BLaER1 (cell line): ENCODE measurements around the gene TLK1.

ENCODE experiments used
- H3K27ac ChIP-seq: shearing (Covaris generic); formaldehyde crosslinking; 2 replicates; pipeline ENCODE4 v1.8.1; 2022
- H3K27me3 ChIP-seq: shearing (Covaris generic); formaldehyde crosslinking; 2 replicates; pipeline ENCODE4 v1.8.1; 2022
- H3K36me3 ChIP-seq: shearing (Covaris generic); formaldehyde crosslinking; 2 replicates; pipeline ENCODE4 v1.8.1; 2022
- H3K4me1 ChIP-seq: shearing (Covaris generic); formaldehyde crosslinking; 2 replicates; pipeline ENCODE4 v1.8.1; 2022
- H3K4me2 ChIP-seq: shearing (Covaris generic); formaldehyde crosslinking; 2 replicates; pipeline ENCODE4 v1.8.1; 2022
- H3K4me3 ChIP-seq: shearing (Covaris generic); formaldehyde crosslinking; 2 replicates; pipeline ENCODE4 v1.8.1; 2022
- H3K9ac ChIP-seq: shearing (Covaris generic); formaldehyde crosslinking; 2 replicates; pipeline ENCODE4 v1.8.1; 2022
- H3K9me3 ChIP-seq: shearing (Covaris generic); formaldehyde crosslinking; 2 replicates; pipeline ENCODE4 v1.8.1; 2022
- H4K20me1 ChIP-seq: shearing (Covaris generic); formaldehyde crosslinking; 2 replicates; pipeline ENCODE4 v1.8.1; 2022
- Cebpa-rat ChIP-seq: shearing (Covaris generic); IDR thresholded peaks from 2 replicates; pipeline ENCODE4 v1.8.1; 2022

Gene TLK1

DNA sequence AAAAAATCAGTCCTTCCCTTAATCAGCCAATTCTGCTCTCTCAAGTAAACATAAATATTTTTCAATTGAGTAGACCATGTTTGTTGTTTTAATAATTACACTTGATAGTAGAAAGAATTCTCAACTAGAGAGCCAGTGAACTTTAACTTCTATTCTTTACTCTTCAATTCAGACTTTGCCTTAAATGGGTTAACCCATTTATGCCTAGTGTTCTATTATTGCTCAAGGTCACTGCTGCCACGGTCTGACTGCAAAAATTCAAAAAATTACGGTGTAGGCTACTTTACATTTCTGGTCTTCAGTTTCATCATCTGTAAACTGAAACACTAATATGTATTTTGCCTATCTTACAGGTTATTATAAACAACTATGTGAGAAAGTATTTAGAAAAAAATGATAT is 103.1 kb downstream of the TLK1 start:
- TF ChIP-seq Cebpa-rat, result no peak
- H4K20me1 ChIP-seq, result no peaks in the 10 kb centered on the region
- no peaks in the 10 kb centered on the region for H3K9me3 ChIP-seq
- H3K4me3 ChIP-seq, result no peak overlapping the region
- no peaks in the 10 kb centered on the region for H3K27me3 ChIP-seq
- peaks cover 72% of the 10 kb centered on the region for H3K36me3 ChIP-seq
- no peak overlapping the region for H3K27ac ChIP-seq
- no peak overlapping the region for H3K4me2 ChIP-seq
- no peaks in the 10 kb centered on the region for H3K4me1 ChIP-seq
- no peak overlapping the region for H3K9ac ChIP-seq

DNA sequence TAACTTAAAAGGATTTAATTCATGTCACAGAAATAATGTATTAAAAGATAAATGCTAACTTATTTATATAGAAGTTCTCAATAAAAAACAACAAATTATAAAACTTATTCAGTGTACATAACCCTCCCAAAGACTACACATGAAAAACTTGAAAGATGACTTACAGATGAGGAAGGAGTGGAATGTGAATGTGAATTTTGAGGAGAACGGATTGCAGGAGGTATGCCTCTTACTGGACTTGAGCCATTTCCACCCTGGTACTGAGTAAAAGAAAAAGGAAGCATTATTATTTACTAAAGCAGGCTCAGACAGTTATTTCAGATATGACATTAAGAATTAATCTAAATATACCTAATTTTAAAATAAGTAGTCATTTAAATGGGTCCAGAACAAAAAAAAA is 104.4 kb downstream of the TLK1 start:
- Histone ChIP-seq H3K4me1 (no peaks in the 10 kb centered on the region), H3K9me3 (no peaks in the 10 kb centered on the region), H3K9ac (no peak overlapping the region), H3K4me2 (no peak overlapping the region), H4K20me1 (no peaks in the 10 kb centered on the region), H3K36me3 (peaks cover 75% of the 10 kb centered on the region), H3K4me3 (no peak overlapping the region), H3K27ac (no peak overlapping the region), H3K27me3 (no peaks in the 10 kb centered on the region)
- no peak for TF ChIP-seq Cebpa-rat

DNA sequence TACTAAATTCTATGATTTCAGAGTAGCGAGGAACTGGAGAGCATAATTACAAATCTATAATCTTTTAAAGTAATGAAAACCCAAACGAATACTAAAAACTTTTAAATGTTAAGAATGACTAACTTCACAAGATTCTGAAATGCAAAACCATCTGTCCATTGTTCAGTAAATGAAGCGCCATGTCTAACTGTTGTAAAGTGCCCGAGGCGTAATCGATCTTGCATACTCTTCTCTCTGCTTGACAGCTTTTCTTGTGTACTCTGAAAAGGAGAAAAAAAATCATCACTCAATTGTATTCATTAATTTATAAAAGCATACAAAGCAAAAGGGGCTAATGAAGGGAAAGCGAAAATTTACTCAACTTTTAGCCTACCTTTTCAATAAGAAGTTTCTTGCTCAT is 111.0 kb downstream of the TLK1 start:
- Histone ChIP-seq H3K27ac (no peak overlapping the region), H4K20me1 (no peaks in the 10 kb centered on the region), H3K4me2 (no peak overlapping the region), H3K9ac (no peak overlapping the region), H3K27me3 (no peaks in the 10 kb centered on the region), H3K4me3 (no peak overlapping the region), H3K36me3 (peaks cover 83% of the 10 kb centered on the region), H3K4me1 (no peaks in the 10 kb centered on the region), H3K9me3 (no peaks in the 10 kb centered on the region)
- no peak for TF ChIP-seq Cebpa-rat

DNA sequence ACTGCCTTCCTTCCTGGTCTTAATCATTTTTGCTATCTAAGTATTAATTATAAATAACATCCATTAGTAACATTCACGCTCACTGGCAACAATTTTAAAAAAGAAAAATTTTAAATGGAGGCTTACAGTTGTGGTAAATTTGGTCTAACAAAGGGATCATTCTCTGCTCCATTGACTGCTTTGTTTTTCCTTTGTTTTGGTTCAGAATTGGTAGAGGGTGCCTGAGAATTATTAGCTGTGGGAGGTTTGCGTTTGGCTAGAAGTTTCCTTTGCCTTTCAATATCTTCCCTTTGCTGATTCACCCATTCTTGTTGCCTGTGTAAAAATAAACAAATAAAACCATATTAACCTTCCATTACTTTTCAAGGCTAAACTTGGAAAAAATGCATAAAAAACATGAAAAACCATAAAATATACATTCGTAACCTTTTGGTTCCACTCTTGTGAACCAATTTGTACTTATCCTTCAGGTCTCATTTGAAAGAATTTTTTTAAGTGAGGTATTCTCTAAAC is 114.6 kb downstream of the TLK1 start:
- peaks cover 86% of the 10 kb centered on the region for H3K36me3 ChIP-seq
- no peaks in the 10 kb centered on the region for H3K4me1 ChIP-seq
- no peak overlapping the region for H3K27ac ChIP-seq
- no peaks in the 10 kb centered on the region for H3K27me3 ChIP-seq
- H3K9ac ChIP-seq, result no peak overlapping the region
- no peak overlapping the region for H3K4me3 ChIP-seq
- no peaks in the 10 kb centered on the region for H4K20me1 ChIP-seq
- H3K4me2 ChIP-seq, result no peak overlapping the region
- no peaks in the 10 kb centered on the region for H3K9me3 ChIP-seq
- TF ChIP-seq Cebpa-rat, result no peak

DNA sequence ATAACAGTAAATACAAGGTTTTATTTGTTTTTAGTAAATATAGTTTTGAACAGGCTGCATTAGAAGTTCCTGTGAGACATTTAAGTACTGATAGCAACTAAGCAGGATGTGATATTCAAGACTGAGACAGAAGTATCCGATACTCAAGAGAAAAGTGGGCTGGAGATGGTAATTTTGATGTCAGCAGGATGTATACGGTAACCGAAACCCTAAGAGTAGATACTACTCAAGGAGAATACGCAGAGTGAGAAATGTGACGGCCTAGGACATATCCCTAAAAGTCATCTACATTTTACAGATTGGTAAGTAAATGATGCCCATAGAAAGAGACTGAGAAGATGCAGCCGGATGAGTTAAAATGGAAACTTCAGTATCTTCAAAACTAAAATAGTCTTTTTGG is 116.3 kb downstream of the TLK1 start:
- Histone ChIP-seq H3K4me3 (no peak overlapping the region), H3K9me3 (no peaks in the 10 kb centered on the region), H3K4me2 (no peak overlapping the region), H3K4me1 (no peaks in the 10 kb centered on the region), H4K20me1 (no peaks in the 10 kb centered on the region), H3K36me3 (peaks cover 86% of the 10 kb centered on the region), H3K27me3 (no peaks in the 10 kb centered on the region), H3K9ac (no peak overlapping the region), H3K27ac (no peak overlapping the region)
- no peak for TF ChIP-seq Cebpa-rat

DNA sequence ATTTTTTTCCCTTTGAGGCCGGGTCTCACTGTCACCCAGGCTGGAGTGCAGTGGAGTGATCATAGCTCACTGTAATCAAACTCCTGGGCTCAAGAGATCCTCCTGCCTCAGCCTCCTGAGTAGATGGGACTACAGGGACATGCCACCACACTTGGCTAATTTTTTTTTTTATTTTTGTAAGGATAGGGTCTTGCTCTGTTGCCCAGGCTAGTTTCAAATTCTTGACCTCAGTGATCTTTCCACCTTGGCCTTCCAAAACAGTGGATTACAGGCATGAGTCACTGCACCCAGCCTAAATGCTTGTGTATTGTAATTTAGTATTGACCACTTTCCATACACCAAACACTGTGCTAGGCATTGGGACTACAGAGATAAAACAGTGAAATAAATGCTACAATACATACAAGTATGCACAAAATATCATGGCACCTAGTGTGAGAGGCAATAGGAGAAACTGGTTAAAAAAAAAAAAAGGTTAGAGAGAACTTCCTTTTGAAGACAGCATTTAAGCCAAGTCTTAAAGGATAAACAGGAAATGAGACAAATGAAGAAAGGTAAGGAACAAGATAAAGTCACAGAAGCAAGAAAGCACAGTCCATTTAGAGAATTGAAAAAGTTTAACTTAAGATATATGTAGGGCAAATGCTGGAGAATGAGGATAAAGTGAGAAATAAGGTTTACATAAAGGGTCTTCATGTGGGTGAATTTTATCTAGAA is 118.3 kb downstream of the TLK1 start:
- no peak overlapping the region for H3K9ac ChIP-seq
- H3K4me3 ChIP-seq, result no peak overlapping the region
- no peak overlapping the region for H3K4me2 ChIP-seq
- H3K9me3 ChIP-seq, result no peaks in the 10 kb centered on the region
- TF ChIP-seq Cebpa-rat, result no peak
- H3K4me1 ChIP-seq, result no peaks in the 10 kb centered on the region
- no peak overlapping the region for H3K27ac ChIP-seq
- H3K27me3 ChIP-seq, result no peaks in the 10 kb centered on the region
- H3K36me3 ChIP-seq, result peaks cover 73% of the 10 kb centered on the region
- H4K20me1 ChIP-seq, result no peaks in the 10 kb centered on the region

DNA sequence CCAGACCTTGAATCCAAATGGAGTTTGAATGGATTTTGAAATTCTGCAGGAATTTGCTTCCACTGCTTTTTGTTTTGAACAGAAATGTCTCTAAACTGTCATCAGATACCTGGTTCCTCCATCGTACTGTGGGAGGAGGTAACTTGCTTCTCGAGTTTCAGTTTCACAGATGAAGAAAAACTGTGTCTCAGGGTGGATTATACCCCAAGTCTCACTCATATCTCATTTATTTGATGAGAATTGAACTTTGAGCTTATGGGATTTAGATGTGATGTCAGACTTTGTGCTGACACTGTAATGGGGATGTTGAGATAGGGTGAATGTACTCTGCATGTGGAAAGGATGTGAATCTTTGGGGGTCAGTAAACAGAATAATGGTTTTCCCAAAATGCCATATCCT is 124.2 kb downstream of the TLK1 start:
- H3K36me3 ChIP-seq, result peaks cover 76% of the 10 kb centered on the region

DNA sequence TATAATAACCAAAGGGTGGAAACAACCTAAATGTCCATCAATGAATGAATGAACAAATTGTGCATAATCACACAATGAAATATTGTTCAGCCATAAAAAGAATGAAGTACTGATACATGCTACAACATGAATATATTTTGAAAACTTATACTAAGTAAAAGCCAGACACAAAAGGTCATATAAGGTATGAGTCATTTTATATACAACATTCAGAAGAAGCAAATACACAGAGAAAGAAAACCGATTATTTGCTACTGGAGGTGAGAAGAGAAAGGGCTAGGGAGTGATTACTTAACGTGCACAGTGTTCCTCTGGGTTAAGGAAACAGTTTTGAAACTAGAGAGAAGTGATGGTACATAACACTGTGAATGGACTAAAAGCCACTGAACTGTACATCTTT is 126.4 kb downstream of the TLK1 start:
- H3K27ac ChIP-seq, result no peak overlapping the region
- no peak overlapping the region for H3K9ac ChIP-seq
- no peak overlapping the region for H3K4me2 ChIP-seq
- H3K9me3 ChIP-seq, result peaks cover 18% of the 10 kb centered on the region
- TF ChIP-seq Cebpa-rat, result no peak
- no peak overlapping the region for H3K4me3 ChIP-seq
- H3K27me3 ChIP-seq, result no peaks in the 10 kb centered on the region
- H3K36me3 ChIP-seq, result peaks cover 74% of the 10 kb centered on the region
- no peaks in the 10 kb centered on the region for H3K4me1 ChIP-seq
- H4K20me1 ChIP-seq, result peaks cover under 1% of the 10 kb centered on the region; the same call in 1 of the 2 replicates

More for the DNA sequence above, 124.2 kb downstream of the TLK1 start:
- Histone ChIP-seq H4K20me1 (no peaks in the 10 kb centered on the region), H3K4me3 (no peak overlapping the region), H3K27ac (no peak overlapping the region), H3K4me2 (no peak overlapping the region), H3K4me1 (no peaks in the 10 kb centered on the region), H3K27me3 (no peaks in the 10 kb centered on the region), H3K9ac (no peak overlapping the region), H3K9me3 (peaks cover 18% of the 10 kb centered on the region)
- TF ChIP-seq Cebpa-rat, result no peak

DNA sequence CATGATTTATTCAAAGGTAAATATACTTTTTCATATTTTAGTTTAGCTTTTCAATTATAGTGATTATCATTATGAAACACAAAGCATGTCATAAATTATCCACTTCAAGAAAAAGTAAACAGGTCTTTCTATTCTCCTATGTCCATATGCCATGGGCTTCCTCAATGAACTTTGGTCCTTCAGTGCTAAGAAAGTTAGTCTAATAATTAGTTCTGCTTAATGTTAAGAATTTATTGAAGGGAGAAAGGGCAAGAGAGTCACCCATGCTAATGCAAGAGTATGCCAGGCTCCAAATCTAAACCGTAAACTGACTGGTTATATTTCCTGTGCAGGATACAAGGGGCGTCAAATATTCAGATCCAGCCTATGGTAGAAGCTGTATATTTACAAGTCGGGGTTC is 135.5 kb downstream of the TLK1 start:
- Histone ChIP-seq H4K20me1 (peaks cover 7% of the 10 kb centered on the region; the same call in 1 of the 2 replicates), H3K4me1 (no peaks in the 10 kb centered on the region), H3K27me3 (no peaks in the 10 kb centered on the region), H3K4me2 (no peak overlapping the region), H3K9ac (no peak overlapping the region), H3K4me3 (no peak overlapping the region), H3K9me3 (no peaks in the 10 kb centered on the region), H3K27ac (no peak overlapping the region), H3K36me3 (peaks cover 70% of the 10 kb centered on the region)
- TF ChIP-seq Cebpa-rat, result no peak

DNA sequence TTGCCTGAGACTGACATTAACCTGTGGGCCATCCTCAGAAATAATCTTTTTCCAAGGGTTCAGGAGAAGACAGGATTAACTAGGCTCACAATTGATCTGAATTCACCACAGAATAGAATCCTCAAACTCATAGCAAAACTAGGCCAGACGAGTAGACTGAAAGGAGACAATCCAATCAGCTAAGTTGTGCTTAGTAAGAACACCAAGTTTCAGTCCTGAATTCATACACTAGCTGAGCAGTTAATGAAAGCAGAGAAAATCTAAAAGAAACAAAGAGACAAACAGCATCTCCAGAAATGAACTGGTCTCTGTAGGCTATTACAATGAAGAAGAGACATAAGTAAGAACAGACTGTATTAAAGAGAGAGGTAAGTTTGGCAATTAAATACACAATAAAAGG is 142.2 kb downstream of the TLK1 start:
- Histone ChIP-seq H3K27ac (no peak overlapping the region), H3K9me3 (no peaks in the 10 kb centered on the region), H3K4me1 (no peaks in the 10 kb centered on the region), H3K4me2 (no peak overlapping the region), H3K4me3 (no peak overlapping the region), H3K36me3 (peaks cover 70% of the 10 kb centered on the region), H3K9ac (no peak overlapping the region), H4K20me1 (0 out of 2 replicates have a peak, but pooled peaks cover 7% of the 10 kb centered on the region), H3K27me3 (no peaks in the 10 kb centered on the region)
- TF ChIP-seq Cebpa-rat, result no peak
